GM18858 (cell line): Measurements from ENCODE around the gene MAZ.
"Not testable (repeated sequence)": the region's sequence is repeated elsewhere in the genome, so short reads cannot be mapped to it uniquely, and the experiment has no call there.

Experiments used
- ATAC-seq: cut with Tn5 transposase; IDR thresholded peaks from one replicate; pipeline ENCODE4 v1.9.1; 2021; ENCODE audit not compliant: unreplicated experiment

MAZ gene

GRCh38 chr16:29784157-29784556 is 22.2 kb upstream of the MAZ start:
- no peak for ATAC-seq

DNA sequence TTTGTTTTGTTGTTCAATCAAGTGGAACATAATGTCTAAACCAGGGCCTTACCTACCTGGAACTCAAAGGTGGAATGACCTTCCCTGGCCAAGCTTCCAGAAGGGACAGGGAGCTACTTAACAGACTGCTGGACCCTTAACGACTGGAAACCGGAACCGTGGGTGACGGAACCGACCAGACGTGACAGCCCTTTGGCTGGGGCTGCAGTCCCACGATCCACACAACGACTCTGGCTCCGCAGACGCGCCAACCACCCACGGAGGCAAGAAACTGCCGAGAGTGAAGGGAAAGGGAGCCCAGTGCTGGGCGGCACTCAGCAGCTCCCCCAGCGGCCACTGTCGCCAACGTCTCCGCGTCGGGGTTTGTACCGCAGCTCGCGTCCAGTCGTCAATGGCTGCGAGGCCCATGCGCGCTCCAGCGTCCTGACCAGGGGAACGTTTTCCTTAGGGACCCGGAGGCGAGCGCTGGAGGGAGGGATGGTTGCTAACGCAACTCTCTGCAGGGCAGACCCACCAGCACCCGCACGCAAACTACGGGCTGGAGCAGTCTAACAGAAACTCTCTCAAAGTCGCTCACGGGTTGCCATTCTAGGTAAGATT is 21.3 kb upstream of the MAZ start:
- ATAC-seq, result no peak

GRCh38 chr16:29787155-29787554 is 19.2 kb upstream of the MAZ start:
- ATAC-seq, result not testable (repeated sequence)

DNA sequence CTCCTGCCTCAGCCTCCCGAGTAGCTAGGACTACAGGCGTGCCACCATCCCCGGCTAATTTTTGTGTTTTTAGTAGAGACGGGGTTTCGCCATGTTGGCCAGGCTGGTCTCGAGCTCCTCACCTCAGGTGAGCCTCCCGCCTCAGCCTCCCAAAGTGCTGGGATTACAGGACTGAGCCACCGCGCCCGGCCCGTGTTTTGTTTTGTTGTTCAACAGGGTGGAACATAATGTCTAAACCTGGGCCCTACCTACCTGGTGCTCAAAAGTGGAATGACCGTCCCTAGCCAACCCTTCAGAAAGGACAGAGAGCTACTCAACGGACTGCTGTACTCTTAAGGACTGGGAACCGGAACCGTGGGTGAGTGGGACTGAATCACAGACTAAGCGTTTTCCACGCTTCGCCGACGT is 16.6 kb upstream of the MAZ start:
- no peak for ATAC-seq

DNA sequence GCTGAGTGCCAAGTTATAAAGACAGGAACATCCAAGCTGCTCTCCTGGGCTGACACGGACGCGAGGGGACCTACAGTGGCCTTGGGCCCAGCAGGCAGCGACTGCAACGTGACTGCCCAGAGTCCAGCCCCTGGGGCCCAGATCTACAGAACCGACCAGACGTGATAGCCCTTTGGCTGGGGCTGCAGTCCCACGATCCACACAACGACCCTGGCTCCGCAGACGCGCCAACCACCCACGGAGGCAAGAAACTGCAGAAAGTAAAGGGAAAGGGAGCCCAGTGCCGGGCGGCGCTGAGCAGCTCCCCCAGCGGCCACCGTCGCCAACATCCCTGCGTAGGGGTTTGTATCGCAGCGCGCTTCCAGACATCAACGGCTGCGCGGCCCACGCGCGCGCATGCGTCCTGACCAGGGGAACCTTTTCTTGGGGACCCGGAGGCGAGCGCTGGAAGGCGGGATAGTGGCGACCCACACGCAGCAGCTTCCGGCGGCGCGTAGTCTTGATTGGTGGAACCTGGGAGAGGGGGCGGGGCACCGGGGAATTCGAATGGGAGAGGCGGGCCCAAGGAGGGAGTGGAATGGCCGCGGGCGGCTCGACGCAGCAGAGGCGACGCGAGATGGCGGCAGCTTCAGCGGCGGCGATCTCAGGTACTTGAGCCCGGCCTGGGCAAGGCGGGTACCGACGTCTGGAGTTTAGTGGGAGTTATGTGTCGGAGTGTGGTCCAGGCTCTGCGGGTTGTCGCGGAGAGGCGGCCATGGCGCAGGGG is 16.0 kb upstream of the MAZ start, which contains the start of gene KIF22:
Gene KIF22 (plus strand): TSS at position 569 of the 766 bp plus-strand sequence. CDS start 9 bp downstream, at position 578.
- peak; percentile 87 for ATAC-seq

- ATAC-seq, result no peak
Measured at GRCh38 chr16:29790949-29791844, 15.1 kb upstream of the MAZ start.

- ATAC-seq, result no peak
Measured at GRCh38 chr16:29791845-29792807, 14.2 kb upstream of the MAZ start.

DNA sequence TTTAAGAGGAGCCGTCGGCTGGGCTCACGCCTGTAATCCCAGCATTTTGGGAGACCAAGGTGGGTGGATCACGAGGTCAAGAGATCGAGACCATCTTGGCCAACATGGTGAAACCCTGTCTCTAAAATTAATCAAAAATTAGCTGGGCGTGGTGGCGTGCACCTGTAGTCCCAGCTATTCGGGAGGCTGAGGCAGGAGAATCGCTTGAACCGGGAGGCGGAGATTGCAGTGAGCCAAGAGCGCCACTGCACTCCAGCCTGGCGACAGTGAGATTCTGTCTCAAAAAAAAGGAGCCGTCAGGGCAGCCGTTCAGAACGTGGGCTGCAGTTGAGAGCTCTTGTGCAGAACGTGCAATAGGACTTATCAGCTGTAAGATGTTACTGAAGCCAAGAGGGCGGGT is 13.2 kb upstream of the MAZ start:
- not testable (repeated sequence) for ATAC-seq

DNA sequence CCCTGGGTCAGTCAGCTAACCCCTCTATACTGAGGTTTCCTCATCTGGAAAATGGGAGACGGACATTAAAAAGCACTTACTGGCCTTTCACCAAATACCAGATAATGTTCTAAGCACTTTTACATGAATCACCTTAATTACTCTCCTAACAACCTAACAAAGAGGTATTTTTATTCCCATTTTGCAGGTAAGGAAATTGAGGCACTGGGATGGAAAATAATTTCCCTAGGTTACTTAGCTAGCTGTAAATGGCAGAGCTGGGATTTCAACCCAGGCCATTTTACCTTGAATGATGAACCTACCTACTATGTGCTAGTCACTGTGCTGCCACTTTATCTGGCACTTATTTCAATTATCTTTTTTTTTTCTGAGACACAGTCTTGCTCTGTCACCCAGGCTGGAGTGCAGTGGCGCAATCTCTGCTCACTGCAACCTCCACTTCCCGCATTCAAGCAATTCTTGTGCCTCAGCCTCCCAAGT is 12.1 kb upstream of the MAZ start:
- ATAC-seq, result no peak

DNA sequence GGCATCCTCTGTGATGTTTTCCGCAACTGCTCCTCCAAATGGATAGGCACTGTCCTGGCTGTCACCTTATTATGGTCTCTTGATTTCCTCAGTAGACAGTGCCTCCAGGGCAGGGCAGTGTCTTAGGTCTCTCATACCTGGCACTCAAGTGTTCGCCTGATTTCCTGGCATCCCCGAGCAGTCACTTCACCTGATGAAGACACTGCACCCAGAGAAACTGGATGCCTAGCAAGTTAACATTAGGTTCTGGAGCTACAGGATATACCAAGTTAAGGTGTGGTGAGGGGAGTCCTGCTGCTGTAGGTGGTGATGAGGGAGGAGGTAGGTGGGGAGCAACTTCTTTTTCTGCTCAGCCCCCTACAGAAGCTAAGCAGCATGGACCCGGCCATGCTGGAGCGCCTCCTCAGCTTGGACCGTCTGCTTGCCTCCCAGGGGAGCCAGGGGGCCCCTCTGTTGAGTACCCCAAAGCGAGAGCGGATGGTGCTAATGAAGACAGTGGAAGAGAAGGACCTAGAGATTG is 3.9 kb upstream of the MAZ start:
- ATAC-seq, result no peak

- ATAC-seq, result no peak
Measured at GRCh38 chr16:29804020-29804419, 2.3 kb upstream of the MAZ start.

- no peak for ATAC-seq
Measured at GRCh38 chr16:29804455-29805231, 1.7 kb upstream of the MAZ start.

DNA sequence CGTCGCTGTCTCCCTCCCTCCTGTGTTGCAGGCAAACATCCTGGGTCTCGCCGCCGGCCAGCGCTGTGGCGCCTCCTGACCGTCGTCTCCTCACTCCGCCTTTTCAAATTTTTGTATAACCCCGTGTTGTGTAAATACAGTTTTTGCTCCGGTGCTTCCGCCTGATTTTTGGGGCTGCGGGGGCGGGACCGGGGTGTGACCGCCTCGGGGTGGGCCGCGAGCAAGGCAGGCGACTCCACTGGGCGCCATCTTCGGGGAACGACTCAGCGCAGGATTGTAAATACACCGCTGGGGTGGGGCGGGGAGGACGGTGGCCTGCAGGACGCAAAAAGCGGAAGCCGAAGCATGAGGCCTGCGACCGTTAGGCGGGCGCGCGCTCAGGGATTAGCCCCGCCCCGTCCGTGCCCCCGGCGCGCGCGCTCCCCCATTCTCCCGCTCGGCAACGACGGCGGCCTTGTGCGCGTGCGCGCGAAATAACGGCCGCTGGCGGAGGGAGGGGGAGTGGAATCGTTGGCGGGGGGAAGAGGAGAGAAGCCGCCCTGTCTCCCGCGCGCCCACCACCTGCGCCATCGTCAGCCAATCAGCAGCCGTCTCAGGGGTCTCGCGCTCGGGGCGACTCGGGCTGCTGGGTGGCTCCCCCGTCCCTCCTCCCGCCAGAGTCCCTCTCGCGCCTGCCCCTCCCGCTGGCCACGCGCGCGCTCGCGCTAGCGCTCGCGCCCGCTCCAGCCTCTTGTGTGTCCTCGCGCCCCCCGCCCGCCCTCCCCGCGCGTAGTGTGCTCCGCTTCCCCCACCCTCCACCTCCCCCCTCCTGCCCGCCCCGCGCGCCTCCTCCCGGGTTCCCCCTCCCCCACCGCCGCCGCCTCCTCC is 864 bp upstream of the MAZ start:
- peak; percentile 31 for ATAC-seq

DNA sequence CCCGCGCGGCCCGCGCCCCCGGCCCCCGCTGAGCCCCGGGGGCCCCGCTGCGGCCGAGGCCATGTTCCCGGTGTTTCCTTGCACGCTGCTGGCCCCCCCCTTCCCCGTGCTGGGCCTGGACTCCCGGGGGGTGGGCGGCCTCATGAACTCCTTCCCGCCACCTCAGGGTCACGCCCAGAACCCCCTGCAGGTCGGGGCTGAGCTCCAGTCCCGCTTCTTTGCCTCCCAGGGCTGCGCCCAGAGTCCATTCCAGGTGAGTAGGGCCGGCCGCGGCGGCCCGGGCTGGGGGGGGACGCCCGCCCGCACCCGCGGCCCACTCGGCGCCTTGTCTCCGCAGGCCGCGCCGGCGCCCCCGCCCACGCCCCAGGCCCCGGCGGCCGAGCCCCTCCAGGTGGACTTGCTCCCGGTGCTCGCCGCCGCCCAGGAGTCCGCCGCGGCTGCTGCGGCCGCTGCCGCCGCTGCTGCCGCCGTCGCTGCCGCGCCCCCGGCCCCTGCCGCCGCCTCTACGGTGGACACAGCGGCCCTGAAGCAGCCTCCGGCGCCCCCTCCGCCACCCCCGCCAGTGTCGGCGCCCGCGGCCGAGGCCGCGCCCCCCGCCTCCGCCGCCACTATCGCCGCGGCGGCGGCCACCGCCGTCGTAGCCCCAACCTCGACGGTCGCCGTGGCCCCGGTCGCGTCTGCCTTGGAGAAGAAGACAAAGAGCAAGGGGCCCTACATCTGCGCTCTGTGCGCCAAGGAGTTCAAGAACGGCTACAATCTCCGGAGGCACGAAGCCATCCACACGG is 504 bp downstream of the MAZ start:
- no peak for ATAC-seq

- no peak for ATAC-seq
Measured at GRCh38 chr16:29807426-29808218, 1.3 kb downstream of the MAZ start.

- no peak for ATAC-seq
Measured at GRCh38 chr16:29808219-29808900, 2.0 kb downstream of the MAZ start.
